ENCODE data around the gene CAD.
A peak's percentile ranks its signal among the peaks of the same experiment; 100 is the strongest.

The CAD gene

DNA sequence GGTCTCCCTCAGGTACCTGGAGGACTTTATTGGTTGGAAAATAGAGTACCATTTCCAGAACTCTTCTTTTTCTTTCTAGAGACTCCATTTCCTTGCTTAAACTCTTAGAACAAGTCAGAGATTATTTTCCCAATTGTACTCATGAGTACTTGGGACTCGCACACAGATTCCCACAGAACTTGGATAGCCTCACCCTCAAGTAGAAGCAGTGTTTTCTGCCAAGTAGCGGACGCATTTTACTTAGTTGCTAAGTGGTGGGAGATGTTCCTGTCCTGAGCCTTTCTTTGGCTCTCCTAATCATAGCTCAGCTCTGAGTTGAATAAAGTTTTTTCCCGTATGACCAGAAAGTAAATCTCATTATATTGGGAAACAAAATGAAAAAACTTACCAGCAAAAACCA, 28.5 kb downstream of the CAD start:
- H3K4me3 Mint-ChIP-seq = no peak overlapping the region
- no peaks in the 10 kb centered on the region for H3K9me3 Mint-ChIP-seq
- H3K4me1 Mint-ChIP-seq (ENCODE audit: low read depth) = no peaks in the 10 kb centered on the region
- intact Hi-C loops (cut with micrococcal nuclease) = no loop called here
- peaks cover 42% of the 10 kb centered on the region for H3K36me3 Mint-ChIP-seq (ENCODE audit: low read depth)
- peaks cover 18% of the 10 kb centered on the region for H3K27me3 Mint-ChIP-seq
- no peak overlapping the region for H3K27ac Mint-ChIP-seq

DNA sequence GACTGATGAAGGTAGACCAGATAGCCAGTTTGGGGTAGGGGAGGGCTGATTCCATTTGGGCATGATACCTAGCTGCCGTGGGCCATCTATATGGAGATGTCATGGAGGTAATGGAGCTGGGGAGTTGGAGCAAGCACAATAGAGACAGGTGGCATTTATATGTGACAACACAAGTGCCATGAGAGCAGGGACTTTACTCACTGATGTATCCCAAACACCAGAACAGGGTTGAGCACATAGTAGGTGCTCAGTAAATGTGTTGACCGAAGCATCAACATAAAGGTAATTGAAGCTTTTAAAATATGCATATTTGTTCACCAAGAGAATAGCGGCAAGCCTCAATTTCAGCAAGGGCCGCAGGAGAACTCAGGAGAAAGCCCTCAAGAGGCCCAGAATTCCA, 30.7 kb downstream of the CAD start:
- Mint-ChIP-seq H3K27ac (no peak overlapping the region), H3K4me3 (no peak overlapping the region), H3K36me3 (ENCODE audit: low read depth) (peaks cover 19% of the 10 kb centered on the region), H3K27me3 (peaks cover 29% of the 10 kb centered on the region), H3K9me3 (no peaks in the 10 kb centered on the region), H3K4me1 (ENCODE audit: low read depth) (no peaks in the 10 kb centered on the region)
- intact Hi-C loops (cut with micrococcal nuclease) = no loop called here

DNA sequence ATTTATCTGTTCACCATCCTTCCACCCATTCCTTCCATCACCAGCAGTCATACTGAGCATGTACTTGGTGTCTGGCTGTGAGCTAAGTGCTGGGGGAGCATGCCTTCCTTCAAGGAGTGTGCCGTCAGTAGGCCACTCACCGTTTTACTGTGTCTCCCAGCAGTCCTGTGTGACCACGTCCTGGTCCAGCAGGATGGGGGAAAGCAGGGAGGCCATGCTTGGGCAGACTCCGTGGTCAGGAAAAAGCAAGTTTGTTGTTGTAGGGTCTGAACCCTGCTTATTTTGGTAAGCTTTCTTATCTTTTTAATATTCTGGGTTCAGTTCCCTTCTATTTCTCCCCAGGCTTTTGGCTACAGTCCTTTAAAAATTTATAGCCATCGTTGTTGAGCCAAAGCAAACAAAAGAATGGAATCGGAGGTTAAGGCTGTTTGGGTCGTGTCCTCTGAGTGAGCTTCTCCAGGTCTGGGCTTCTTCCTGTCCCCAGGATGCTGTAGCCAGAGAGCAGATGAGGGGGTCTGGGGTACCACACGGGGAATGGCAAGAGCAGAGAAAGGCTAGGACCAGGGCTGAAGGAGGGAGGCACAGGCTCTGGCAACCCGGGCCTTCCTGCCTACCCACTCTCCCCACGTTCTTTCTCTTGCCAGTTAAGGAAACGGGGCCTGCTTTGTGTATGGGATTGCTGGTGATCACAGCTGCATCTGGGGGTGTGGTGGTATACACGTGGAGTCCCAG, 32.2 kb downstream of the CAD start:
- H3K4me3 Mint-ChIP-seq = no peak overlapping the region
- H3K27me3 Mint-ChIP-seq = peaks cover 32% of the 10 kb centered on the region
- H3K4me1 Mint-ChIP-seq (ENCODE audit: low read depth) = no peaks in the 10 kb centered on the region
- intact Hi-C loops (cut with micrococcal nuclease) = no loop called here
- H3K9me3 Mint-ChIP-seq = no peaks in the 10 kb centered on the region
- H3K36me3 Mint-ChIP-seq (ENCODE audit: low read depth) = peaks cover 5% of the 10 kb centered on the region
- no peak overlapping the region for H3K27ac Mint-ChIP-seq

DNA sequence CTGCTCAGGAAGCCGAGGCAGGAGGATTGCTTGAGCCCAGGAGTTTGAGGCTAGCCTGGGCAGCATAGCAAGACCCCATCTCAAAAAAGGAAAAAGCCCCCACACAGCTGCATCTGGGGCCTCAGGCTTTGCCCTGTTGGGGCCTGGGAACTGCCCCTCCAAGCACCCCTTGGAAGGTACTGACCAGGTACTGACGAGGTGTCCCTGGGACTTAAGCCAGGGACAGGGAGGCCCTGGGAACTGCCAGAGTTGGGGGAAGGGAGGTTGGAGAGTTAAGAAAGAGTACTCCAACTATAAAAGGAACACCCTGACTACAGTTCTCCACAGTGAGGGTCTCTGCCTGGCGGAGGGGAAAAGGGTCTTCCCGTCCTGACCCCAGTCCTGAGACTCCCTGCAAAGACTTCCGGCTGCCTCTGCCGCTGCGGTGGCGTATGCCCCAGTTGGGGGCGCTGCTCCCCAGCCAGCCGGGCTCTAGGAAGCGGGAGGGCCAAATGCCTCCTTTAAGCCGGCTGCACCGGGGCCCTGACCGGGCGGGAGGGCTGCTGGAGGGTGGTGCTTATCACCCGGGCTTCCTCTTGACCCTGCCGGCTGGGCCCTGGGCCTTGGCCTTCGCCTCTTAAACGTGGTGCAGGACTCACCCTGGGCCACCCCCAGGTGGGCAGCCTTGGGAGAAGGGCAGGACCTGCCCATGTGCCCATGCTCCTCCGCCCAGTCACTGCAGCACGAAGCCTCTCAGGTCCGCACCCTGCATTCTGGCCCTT, 32.9 kb downstream of the CAD start:
- intact Hi-C loops (cut with micrococcal nuclease) = loop anchor here (1.0 kb wide), 1 partner anchor 30 kb away; no protein-coding TSS in a partner anchor

DNA sequence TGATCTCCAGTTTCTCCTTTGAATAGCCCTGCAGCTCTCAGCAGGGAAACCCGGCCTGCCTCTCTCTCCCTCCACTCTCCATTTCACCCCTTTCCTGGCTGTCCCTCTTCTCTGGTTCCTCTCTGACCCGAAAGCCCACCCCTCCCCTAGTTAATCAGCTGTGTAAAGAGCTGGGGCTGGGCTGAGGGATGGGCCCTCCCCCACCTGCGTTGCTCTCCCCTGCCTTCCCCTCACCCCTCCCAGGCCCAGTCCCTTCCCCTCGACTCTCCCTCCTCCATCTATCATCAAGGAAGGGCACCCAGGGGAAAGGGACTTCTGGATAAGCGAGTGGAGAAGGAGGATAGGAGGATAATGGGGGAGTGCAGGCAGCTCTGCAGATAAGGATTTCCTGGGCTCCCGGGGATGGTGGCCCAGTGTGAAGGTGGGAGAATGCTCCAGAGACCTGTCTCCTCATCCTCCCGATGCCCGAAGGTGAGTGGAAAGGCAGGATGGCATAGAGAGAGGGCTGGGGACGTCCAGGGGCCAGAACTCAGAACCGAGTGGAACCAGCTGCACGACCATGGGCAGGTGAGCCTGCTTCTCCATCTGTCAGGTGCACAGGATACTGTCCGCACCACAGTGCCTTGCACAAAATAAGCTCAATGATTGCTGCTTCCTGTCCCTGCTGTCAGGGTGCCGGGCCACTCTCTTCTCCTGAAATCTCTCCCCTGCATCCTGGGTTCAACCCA, 33.6 kb downstream of the CAD start:
- H3K27me3 Mint-ChIP-seq = peaks cover 44% of the 10 kb centered on the region
- H3K27ac Mint-ChIP-seq = no peak overlapping the region
- H3K4me3 Mint-ChIP-seq = no peak overlapping the region
- intact Hi-C loops (cut with micrococcal nuclease) = loop anchor here (1.0 kb wide), 1 partner anchor 29 kb away; no protein-coding TSS in a partner anchor
- H3K9me3 Mint-ChIP-seq = no peaks in the 10 kb centered on the region
- no peaks in the 10 kb centered on the region for H3K36me3 Mint-ChIP-seq (ENCODE audit: low read depth)
- no peaks in the 10 kb centered on the region for H3K4me1 Mint-ChIP-seq (ENCODE audit: low read depth)

More for the DNA sequence above, 32.9 kb downstream of the CAD start:
- Mint-ChIP-seq H3K9me3 (no peaks in the 10 kb centered on the region), H3K4me1 (ENCODE audit: low read depth) (no peaks in the 10 kb centered on the region), H3K27me3 (peaks cover 39% of the 10 kb centered on the region), H3K4me3 (no peak overlapping the region), H3K36me3 (ENCODE audit: low read depth) (no peaks in the 10 kb centered on the region), H3K27ac (no peak overlapping the region)

DNA sequence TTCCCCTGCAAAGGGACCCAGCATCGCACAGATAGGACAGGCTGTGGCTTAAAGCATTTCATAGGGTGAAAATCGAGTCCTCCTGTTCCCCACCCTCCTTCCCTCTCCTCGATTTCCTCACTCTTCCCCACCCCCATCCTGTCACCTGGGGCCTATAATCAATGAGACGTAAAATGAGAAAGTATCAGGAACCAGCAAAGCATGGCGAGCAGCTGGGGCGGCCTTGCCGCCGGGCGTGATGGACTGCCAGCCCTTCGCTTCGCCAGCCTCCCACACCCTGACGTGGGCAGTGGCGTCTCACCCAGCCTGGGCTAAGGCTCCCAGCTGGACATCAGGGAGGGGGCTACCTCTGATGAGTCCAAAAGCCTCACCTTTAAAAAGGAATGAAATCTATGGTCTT, 34.6 kb downstream of the CAD start:
- intact Hi-C loops (cut with micrococcal nuclease) = no loop called here
- Mint-ChIP-seq H3K27ac (no peak overlapping the region), H3K4me3 (no peak overlapping the region), H3K4me1 (ENCODE audit: low read depth) (no peaks in the 10 kb centered on the region), H3K27me3 (peaks cover 50% of the 10 kb centered on the region), H3K36me3 (ENCODE audit: low read depth) (no peaks in the 10 kb centered on the region), H3K9me3 (no peaks in the 10 kb centered on the region)

DNA sequence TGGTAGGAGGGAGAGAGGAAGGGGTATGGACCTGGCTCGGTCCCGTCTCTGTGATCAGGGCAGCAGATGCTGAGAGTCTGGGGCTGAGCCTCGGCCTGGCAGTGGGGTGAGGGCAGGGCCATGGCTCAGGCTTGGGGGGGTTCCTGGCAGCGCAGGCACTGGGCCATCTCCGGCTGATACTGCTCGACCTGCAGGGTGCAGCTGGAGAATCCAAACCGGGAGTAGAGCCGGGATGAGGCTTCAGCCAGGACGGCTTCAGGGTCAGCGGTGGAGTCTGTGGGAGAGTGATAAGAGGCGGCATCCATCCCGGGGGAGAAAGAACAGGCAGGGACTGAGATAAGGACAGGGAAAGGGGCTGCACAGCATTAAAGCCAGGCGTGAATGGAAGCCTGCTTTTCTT, 38.0 kb downstream of the CAD start:
- Mint-ChIP-seq H3K4me1 (ENCODE audit: low read depth) (no peaks in the 10 kb centered on the region), H3K27me3 (peaks cover 64% of the 10 kb centered on the region), H3K4me3 (no peak overlapping the region), H3K36me3 (ENCODE audit: low read depth) (no peaks in the 10 kb centered on the region), H3K9me3 (no peaks in the 10 kb centered on the region), H3K27ac (no peak overlapping the region)
- intact Hi-C loops (cut with micrococcal nuclease) = no loop called here

DNA sequence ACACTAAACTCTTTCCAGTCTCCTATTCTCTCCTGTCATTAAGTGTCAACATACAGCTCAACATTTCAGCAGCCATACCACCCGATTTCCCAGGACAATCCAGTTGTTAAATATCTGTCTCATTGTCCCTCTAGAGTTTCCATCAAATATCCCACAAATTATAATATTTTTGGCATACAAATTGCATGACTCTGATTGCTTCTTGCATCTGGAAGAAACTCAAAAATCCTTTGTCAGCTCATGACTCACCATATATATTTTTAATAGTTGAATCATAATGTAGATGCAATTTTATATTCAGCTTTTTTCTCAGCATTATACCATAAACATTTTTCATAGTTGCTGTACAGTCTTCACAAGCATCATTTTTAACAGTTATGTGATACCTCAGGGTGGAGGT, 38.5 kb downstream of the CAD start:
- no peak overlapping the region for H3K4me3 Mint-ChIP-seq
- H3K36me3 Mint-ChIP-seq (ENCODE audit: low read depth) = no peaks in the 10 kb centered on the region
- peaks cover 65% of the 10 kb centered on the region for H3K27me3 Mint-ChIP-seq
- intact Hi-C loops (cut with micrococcal nuclease) = no loop called here
- no peaks in the 10 kb centered on the region for H3K9me3 Mint-ChIP-seq
- H3K4me1 Mint-ChIP-seq (ENCODE audit: low read depth) = no peaks in the 10 kb centered on the region
- no peak overlapping the region for H3K27ac Mint-ChIP-seq

DNA sequence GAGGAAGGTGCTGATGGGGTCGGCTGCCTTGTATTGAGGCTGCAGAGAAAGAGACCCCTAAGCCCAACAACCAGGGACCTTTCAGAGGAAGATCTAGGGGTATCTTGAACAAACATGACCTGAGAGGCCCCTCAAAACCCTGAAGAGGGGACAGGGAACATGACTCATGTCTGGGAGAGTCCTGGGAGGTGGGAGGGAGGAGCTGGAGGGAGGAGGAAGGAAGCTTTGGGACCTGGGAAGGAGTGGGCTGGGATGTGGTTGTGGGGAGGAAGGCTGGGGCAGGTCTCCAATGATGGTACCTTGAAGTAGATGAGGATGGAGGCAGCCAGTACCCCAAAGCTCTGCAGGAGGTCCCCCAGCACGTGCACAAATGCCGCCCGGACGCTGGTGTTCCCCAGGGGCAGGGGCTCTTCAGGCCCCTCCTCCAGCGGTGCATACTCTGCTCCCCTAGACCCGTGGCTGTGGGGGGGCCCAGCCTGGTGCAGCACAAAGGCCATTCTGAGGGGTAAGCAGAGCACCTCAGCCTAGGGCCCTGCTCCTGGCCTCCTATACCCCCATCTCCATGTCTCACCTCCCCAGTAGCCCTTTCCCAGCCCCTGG, 39.8 kb downstream of the CAD start:
- intact Hi-C loops (cut with micrococcal nuclease) = no loop called here
- Mint-ChIP-seq H3K4me1 (ENCODE audit: low read depth) (peaks cover 5% of the 10 kb centered on the region), H3K9me3 (no peaks in the 10 kb centered on the region), H3K4me3 (no peak overlapping the region), H3K27ac (no peak overlapping the region), H3K36me3 (ENCODE audit: low read depth) (no peaks in the 10 kb centered on the region), H3K27me3 (peaks cover 69% of the 10 kb centered on the region)

DNA sequence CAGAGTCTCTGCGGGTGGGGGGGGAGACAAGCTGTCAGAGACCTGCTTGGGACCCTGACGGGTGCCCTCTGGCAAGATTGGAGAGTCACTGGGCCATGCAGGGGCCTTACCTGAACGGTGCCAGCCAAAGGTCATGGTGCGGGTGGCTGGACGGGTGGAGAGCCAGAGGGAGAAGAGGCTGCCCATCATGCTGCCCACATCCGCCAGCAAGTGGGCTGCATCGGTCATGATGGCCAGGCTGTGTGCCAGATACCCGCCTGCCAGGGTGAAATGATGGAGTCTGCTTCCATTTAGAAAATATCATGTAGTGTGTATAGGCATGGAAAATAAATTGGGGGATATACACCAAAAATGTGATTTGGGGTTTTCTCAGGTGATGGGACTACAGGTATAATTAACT, 40.9 kb downstream of the CAD start:
- no peak overlapping the region for H3K4me3 Mint-ChIP-seq
- H3K36me3 Mint-ChIP-seq (ENCODE audit: low read depth) = no peaks in the 10 kb centered on the region
- H3K9me3 Mint-ChIP-seq = no peaks in the 10 kb centered on the region
- H3K27me3 Mint-ChIP-seq = peaks cover 70% of the 10 kb centered on the region
- intact Hi-C loops (cut with micrococcal nuclease) = no loop called here
- H3K4me1 Mint-ChIP-seq (ENCODE audit: low read depth) = peaks cover 6% of the 10 kb centered on the region
- H3K27ac Mint-ChIP-seq = no peak overlapping the region

DNA sequence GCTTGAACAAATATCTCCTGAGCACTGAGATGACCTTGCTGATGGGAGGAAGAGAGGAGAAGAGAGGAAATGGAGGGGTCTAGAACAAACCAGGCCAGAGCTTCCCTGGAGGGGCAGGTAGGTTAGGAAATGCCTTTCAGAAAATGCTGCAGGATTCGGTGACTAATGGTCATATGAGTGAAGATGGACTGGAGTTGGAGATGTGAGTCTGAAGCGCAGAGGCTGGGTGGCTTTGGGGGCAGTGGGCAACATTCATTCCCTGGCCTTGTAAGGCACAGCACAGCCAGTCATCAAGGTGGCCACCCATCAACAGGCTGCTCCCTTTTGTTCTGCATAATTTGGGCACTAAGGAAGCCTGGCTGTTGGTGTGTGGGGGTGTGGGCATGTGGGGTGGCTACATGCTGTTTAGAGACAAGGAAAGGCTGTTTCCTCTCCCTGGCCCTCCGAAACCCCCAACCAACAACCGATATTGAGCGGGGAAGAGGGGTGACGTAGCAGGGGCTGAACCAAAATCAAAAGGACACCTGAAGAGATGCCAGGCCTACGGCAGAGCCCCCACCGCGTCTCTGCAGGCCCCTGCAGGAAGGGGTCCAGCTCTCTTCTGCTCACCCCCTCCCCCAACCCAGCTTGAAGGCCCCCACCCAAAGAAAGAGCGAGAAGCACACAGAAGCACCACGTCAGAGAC, 44.2 kb downstream of the CAD start:
- Mint-ChIP-seq H3K36me3 (ENCODE audit: low read depth) (no peaks in the 10 kb centered on the region), H3K4me1 (ENCODE audit: low read depth) (peaks cover 20% of the 10 kb centered on the region), H3K4me3 (peak overlapping the region; percentile 59), H3K27ac (no peak overlapping the region), H3K27me3 (peaks cover 53% of the 10 kb centered on the region), H3K9me3 (no peaks in the 10 kb centered on the region)
- intact Hi-C loops (cut with micrococcal nuclease) = no loop called here

DNA sequence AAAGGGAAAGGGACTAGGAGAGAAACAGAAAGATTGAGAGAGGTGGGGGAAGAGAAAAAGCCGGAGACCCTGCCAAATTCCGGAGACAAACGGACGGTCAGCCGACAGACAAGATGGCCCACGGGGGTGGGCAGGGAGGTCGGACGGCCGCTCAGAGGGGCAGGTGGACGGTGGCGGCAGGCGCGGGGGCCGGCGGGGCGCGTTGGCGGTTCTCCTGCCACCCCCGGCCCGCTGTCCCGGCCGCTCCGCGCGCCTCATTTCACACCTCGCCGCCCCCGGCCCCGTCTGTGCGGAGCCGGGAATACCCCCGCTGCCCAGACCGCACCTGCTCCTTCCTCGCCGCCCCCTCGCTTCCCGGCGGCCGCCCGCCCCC, 44.7 kb downstream of the CAD start:
- H3K27ac Mint-ChIP-seq = no peak overlapping the region
- H3K9me3 Mint-ChIP-seq = no peaks in the 10 kb centered on the region
- peaks cover 20% of the 10 kb centered on the region for H3K4me1 Mint-ChIP-seq (ENCODE audit: low read depth)
- intact Hi-C loops (cut with micrococcal nuclease) = no loop called here
- no peaks in the 10 kb centered on the region for H3K36me3 Mint-ChIP-seq (ENCODE audit: low read depth)
- H3K4me3 Mint-ChIP-seq = peak overlapping the region; percentile 59
- peaks cover 48% of the 10 kb centered on the region for H3K27me3 Mint-ChIP-seq

DNA sequence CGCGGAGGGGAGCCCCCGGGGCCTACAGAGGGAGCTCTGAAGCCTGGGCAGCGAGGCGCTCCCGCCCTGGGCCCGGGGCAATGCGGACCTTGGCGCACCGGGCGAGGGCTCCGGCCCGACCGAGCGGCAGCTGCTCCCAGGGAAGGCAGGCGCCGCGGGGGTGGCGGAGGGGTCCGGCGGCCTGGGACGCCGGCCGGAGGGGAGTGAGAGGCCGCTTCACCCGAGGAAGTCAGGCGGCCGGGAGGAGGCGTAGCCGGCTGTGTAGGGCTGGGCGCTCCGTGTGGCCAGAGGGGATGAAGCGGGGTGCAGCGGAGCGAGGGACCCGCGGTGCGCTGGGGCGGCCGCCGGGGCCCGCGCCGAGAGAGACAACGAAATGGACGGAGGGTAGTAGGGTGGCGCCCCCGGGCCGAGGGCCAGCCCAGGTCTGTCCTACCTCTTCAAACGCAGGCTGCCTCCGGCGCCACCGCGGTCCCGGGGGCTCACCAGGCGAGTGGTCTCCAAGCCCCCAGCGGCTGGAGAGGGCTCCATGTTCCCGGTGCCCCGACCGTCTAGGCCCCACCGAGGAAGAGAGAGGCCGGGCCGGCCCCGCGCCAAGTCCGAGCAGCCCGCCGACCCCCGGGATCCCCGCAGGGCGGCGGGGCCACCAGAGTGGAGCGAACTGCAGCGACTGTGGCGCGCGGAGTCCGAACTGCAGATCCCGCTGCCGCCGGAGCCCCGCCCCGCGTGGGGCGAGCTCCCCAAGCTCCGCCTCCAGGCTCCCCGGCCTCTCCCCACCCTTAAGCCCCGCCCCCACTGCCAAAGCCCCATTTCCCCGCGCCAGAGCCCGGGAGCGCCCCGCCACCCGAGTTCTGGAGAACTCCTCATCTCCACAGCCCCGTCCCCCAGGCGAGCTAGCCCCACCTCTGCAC, 45.5 kb downstream of the CAD start, which contains the start of gene SLC30A3:
Gene SLC30A3, minus strand, starts transcription at position 669 of the 908 bp plus-strand sequence. Its CDS starts 141 bp downstream, at position 528.
- Mint-ChIP-seq H3K9me3 (no peaks in the 10 kb centered on the region), H3K27ac (no peak within 1 kb of the TSS), H3K27me3 (peaks cover 43% of the 10 kb centered on the region), H3K4me1 (ENCODE audit: low read depth) (peaks cover 20% of the 10 kb centered on the region), H3K4me3 (peak within 1 kb of the TSS; percentile 78), H3K36me3 (ENCODE audit: low read depth) (no peaks in the 10 kb centered on the region)
- intact Hi-C loops (cut with micrococcal nuclease) = no loop called here
